ENCODE results near the gene C22orf23.

Gene C22orf23

GRCh38 chr22:37894939-37895670, 58.3 kb downstream of the C22orf23 start:
- DNase-seq, result no peak

- DNase-seq, result no peak
Measured at GRCh38 chr22:37893583-37893983, 59.8 kb downstream of the C22orf23 start.
